ENCODE data around the gene CHCHD6. TPM values are rescaled to one million over a fixed set of nuclear protein-coding genes. Genes with fewer than 3 reads are reported as not detected.
A peak's percentile ranks its signal among the peaks of the same experiment; 100 is the strongest.

The CHCHD6 gene
- total and polyA plus RNA-seq, 2 donors (not counting 3 experiments of a cell fraction or from before 2014, with no cell fraction given), result 8.4 to 10.1 TPM

DNA sequence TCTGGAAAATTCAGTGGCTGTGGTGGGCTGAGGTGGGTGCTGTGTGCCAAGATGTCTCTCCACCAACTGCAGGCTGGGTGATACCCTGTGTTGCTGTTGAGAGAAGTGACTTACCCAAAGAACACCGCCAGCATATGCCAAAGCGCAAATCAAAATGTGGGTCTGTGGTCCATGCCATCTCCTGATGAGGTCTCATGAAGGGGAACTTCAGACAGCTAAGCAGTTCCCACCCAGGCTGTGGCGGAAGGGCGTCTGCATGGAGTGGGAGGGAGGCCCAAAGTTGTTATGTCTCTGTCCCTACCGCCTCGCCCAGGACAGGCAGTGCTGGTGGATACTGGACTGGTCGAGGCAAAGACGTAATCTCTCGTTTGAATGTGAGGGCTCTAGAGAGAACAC is 208.0 kb downstream of the CHCHD6 start:
- intact Hi-C loops (cut with micrococcal nuclease), result loop anchor here (10.0 kb wide), 1 partner anchor 437 kb away; the partner anchor contains the start of gene ZXDC
- CTCF ChIA-PET, result interaction anchor here (1.1 to 3.8 kb wide), 7 partner anchors 9 to 160 kb away, joined by 3 to 26 read pairs (median 5); no protein-coding TSS in a partner anchor
- no peaks in the 10 kb centered on the region for H4K20me1 ChIP-seq (replicated peaks; ENCODE audit: control insufficient read depth, extremely low read depth, insufficient read depth, low read length)
- POLR2A ChIA-PET, result interaction anchor here (0.9 kb wide), 1 partner anchor 9 kb away, joined by 5 read pairs; no protein-coding TSS in a partner anchor
- FAIRE-seq (no peak), DNase-seq (ENCODE audit: low read depth, low spot score) (no peak)
- no peaks in the 10 kb centered on the region for H3K9me1 ChIP-seq (replicated peaks; ENCODE audit: control insufficient read depth, extremely low read depth, insufficient read depth, low read length)
- peaks cover 14 to 24% of the 10 kb centered on the region in 2 experiments for H3K27me3 ChIP-seq (ENCODE audit: control insufficient read depth in 2 of 2, insufficient read depth in 2 of 2, low read length in 2 of 2)
- peak overlapping the region; percentile 18 for H3K4me2 ChIP-seq (ENCODE audit: insufficient read depth, low read length)
- no peak overlapping the region for H3K9ac ChIP-seq (replicated peaks; ENCODE audit: extremely low read depth, insufficient read depth, low read length)
- no peak overlapping the region for H3K4me3 ChIP-seq (replicated peaks in 1 of 3; ENCODE audit: insufficient read depth in 1 of 3, low read depth in 1 of 3, low read length in 3 of 3)
- H3K79me2 ChIP-seq (ENCODE audit: control insufficient read depth, insufficient read depth, low read length), result no peaks in the 10 kb centered on the region
- TF ChIP-seq MYC (IDR thresholded peaks at IDR 0.05; ENCODE audit: low read depth, low read length) (no peak), POLR2AphosphoS5 (IDR thresholded peaks at IDR 0.05; ENCODE audit: insufficient read depth, low read depth, low read length) (no peak), EZH2 (IDR thresholded peaks at IDR 0.05; ENCODE audit: borderline replicate concordance, low read depth, low read length, severe bottlenecking) (no peak)
- dilution Hi-C loops (cut with MboI; ENCODE audit: extremely low pct_ligation_motif_present, low sequenced_read_pairs), result no loop called here
- BruUV-seq (replicated peaks), result no TSS peak
- no peaks in the 10 kb centered on the region for H3K36me3 ChIP-seq (ENCODE audit: control insufficient read depth in 2 of 2, extremely low read depth in 1 of 2, insufficient read depth in 2 of 2, low read length in 2 of 2)
- H3K9me3 ChIP-seq (replicated peaks; ENCODE audit: control insufficient read depth, insufficient read depth, low read length), result no peaks in the 10 kb centered on the region
- no peak overlapping the region for H2AFZ ChIP-seq (ENCODE audit: low read depth, low read length)
- H3K4me1 ChIP-seq (ENCODE audit: control insufficient read depth, extremely low read depth, insufficient read depth, low read length), result peaks cover 24% of the 10 kb centered on the region
- peak overlapping the region; percentile 59 for H3K27ac ChIP-seq (ENCODE audit: insufficient read depth, low read depth, low read length)

DNA sequence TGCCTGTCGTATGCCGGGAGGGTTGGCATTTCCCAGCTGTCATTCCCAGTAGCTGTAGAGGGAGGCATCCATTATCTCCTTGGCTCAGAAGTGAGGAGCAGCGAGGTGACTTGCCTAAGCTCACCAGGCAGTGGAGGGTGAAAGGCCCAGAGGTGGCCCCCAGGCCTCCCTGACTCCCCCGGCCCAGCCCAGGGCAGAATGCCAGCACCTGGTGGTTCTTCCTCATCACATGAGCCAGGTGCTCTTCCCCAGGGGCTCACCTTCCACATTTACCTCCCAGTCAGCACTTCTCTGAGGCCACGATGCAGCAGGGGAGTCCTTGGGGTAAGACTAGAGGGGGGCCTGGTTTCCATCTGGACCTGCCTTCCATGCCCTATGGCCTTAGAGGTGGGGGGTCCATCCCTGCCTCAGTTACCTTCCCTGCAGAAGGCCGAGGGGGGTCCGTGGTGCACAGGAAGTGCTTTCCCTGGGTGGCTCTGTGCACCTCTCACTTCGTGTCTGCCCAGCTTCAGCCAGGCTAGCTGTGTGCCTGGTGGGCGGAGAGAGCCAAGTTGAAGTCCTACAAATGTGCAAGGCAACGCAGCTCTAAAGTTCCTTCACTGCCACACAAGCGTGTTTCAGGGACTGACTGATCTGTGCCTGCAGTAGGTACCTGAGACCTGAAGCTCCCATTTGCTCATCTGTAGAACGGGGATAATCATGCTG is 208.6 kb downstream of the CHCHD6 start:
- no peak for TF ChIP-seq POLR2AphosphoS5 (IDR thresholded peaks at IDR 0.05; ENCODE audit: insufficient read depth, low read depth, low read length)
- TF ChIP-seq JUN (IDR thresholded peaks at IDR 0.05; ENCODE audit: borderline replicate concordance, insufficient read depth, insufficient read length, low read depth), result no peak
- TF ChIP-seq GATA2 (IDR thresholded peaks at IDR 0.05; ENCODE audit: insufficient read depth, insufficient read length, low read depth, low read length), result no peak
- TF ChIP-seq FOS (IDR thresholded peaks at IDR 0.05; ENCODE audit: borderline replicate concordance, insufficient read depth, low read length), result no peak
- TF ChIP-seq, protein P1, sequence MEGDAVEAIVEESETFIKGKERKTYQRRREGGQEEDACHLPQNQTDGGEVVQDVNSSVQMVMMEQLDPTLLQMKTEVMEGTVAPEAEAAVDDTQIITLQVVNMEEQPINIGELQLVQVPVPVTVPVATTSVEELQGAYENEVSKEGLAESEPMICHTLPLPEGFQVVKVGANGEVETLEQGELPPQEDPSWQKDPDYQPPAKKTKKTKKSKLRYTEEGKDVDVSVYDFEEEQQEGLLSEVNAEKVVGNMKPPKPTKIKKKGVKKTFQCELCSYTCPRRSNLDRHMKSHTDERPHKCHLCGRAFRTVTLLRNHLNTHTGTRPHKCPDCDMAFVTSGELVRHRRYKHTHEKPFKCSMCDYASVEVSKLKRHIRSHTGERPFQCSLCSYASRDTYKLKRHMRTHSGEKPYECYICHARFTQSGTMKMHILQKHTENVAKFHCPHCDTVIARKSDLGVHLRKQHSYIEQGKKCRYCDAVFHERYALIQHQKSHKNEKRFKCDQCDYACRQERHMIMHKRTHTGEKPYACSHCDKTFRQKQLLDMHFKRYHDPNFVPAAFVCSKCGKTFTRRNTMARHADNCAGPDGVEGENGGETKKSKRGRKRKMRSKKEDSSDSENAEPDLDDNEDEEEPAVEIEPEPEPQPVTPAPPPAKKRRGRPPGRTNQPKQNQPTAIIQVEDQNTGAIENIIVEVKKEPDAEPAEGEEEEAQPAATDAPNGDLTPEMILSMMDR (IDR thresholded peaks at IDR 0.05; ENCODE audit: extremely low read depth in 1 of 2, insufficient read depth in 1 of 2, low read depth in 1 of 2, low read length in 2 of 2), result no peak
- TF ChIP-seq POLR2A (IDR thresholded peaks at IDR 0.05; ENCODE audit: low read depth, low read length), result no peak
- no peak for TF ChIP-seq MYC (IDR thresholded peaks at IDR 0.05; ENCODE audit: low read depth, low read length)
- TF ChIP-seq EZH2 (IDR thresholded peaks at IDR 0.05; ENCODE audit: borderline replicate concordance, low read depth, low read length, severe bottlenecking), result no peak
- TF ChIP-seq, protein P2, sequence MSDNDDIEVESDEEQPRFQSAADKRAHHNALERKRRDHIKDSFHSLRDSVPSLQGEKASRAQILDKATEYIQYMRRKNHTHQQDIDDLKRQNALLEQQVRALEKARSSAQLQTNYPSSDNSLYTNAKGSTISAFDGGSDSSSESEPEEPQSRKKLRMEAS (IDR thresholded peaks at IDR 0.05; ENCODE audit: insufficient read depth, insufficient read length), result no peak

More for the DNA sequence above, 208.6 kb downstream of the CHCHD6 start:
- Histone ChIP-seq H3K9me1 (replicated peaks; ENCODE audit: control insufficient read depth, extremely low read depth, insufficient read depth, low read length) (no peaks in the 10 kb centered on the region), H3K79me2 (ENCODE audit: control insufficient read depth, insufficient read depth, low read length) (no peaks in the 10 kb centered on the region), H3K9ac (replicated peaks; ENCODE audit: extremely low read depth, insufficient read depth, low read length) (no peak overlapping the region), H3K36me3 (ENCODE audit: control insufficient read depth in 2 of 2, extremely low read depth in 1 of 2, insufficient read depth in 2 of 2, low read length in 2 of 2) (no peaks in the 10 kb centered on the region), H3K4me3 (replicated peaks in 1 of 3; ENCODE audit: insufficient read depth in 1 of 3, low read depth in 1 of 3, low read length in 3 of 3) (no peak overlapping the region), H2AFZ (ENCODE audit: low read depth, low read length) (no peak overlapping the region), H3K9me3 (replicated peaks; ENCODE audit: control insufficient read depth, insufficient read depth, low read length) (no peaks in the 10 kb centered on the region), H3K4me2 (ENCODE audit: insufficient read depth, low read length) (no peak overlapping the region), H3K27me3 (ENCODE audit: control insufficient read depth in 2 of 2, insufficient read depth in 2 of 2, low read length in 2 of 2) (peaks cover 17 to 28% of the 10 kb centered on the region in 2 experiments), H4K20me1 (replicated peaks; ENCODE audit: control insufficient read depth, extremely low read depth, insufficient read depth, low read length) (no peaks in the 10 kb centered on the region), H3K4me1 (ENCODE audit: control insufficient read depth, extremely low read depth, insufficient read depth, low read length) (peaks cover 23% of the 10 kb centered on the region), H3K27ac (ENCODE audit: insufficient read depth, low read depth, low read length) (no peak overlapping the region)
- ChIA-PET POLR2A (no interaction called here), CTCF (interaction anchor here (1.1 to 3.8 kb wide), 5 partner anchors 9 to 161 kb away, joined by 3 to 26 read pairs (median 4); no protein-coding TSS in a partner anchor)
- intact Hi-C loops (cut with micrococcal nuclease) (loop anchor here (10.0 kb wide), 1 partner anchor 438 kb away; the partner anchor contains the start of gene ZXDC), dilution Hi-C loops (cut with MboI; ENCODE audit: extremely low pct_ligation_motif_present, low sequenced_read_pairs) (no loop called here)
- DNase-seq (ENCODE audit: low read depth, low spot score), result no peak
- BruUV-seq (replicated peaks), result no TSS peak
- FAIRE-seq, result no peak

Measured in endothelial cell of umbilical vein (primary cell).